OCI-LY1 (cell line): Measurements from ENCODE around the gene SLC19A1.

Experiments used
- EZH2 ChIP-seq: fragments of 200-600 bp; sonication (generic), shearing (Covaris generic); IDR thresholded peaks from 2 replicates; pipeline ENCODE4 v1.8.0; 2017; ENCODE audit warnings: borderline replicate concordance, mixed run types, mild to moderate bottlenecking, antibody characterized with exemption, low read length, moderate library complexity, mixed read lengths
- TF ChIP-seq, protein P1 (sequence below): fragments of 200-600 bp; sonication (generic), shearing (Covaris generic); IDR thresholded peaks from 2 replicates; pipeline ENCODE4 v1.5.1; 2017; ENCODE audit warnings: mild to moderate bottlenecking, antibody characterized with exemption, low read length, moderate library complexity, mixed read lengths

DNA sequence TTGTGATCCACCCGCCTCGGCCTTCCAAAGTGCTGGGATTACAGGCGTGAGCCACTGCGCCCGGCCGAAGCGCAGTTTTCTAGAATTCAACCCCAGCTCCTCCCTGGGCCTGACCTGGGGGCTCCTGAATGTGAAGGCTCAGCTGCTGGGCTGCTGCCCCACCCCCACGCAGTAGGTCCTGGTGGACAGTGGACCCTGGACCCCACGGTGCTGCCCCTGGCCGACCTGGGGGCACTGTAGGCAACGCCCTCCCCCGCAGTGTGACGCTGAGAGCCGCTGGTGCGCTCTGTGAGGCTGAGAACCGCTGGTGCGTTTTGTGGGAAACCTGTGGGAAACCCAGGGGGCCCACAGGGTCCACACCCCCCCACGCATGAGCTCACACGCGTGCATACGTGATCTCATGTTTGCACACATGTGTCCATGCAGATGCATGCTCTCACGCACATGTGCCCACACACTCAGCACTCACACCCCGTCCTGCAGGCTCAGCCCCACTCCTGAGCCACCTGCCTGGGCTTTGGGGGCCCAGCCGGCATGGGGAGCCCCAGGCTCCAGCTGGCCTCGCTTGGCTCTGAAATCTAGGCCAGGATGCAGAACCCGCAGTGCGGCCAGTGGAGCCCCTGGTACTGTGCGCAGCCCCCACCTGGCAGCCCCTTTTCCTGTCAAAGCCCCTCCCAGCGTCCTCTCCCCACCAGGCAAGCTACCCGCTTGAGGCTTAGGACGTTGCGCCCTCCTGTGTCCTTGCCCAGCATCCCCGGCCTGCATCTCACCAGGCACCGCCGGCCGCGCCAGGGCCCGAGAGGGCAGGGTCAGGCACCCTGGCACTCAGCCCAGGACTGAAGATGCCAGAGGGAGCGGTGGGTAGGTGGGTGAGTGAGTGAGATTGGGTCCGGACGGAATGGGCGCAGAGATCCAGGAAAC is 69.5 kb downstream of the SLC19A1 start:
- TF ChIP-seq, protein P1, sequence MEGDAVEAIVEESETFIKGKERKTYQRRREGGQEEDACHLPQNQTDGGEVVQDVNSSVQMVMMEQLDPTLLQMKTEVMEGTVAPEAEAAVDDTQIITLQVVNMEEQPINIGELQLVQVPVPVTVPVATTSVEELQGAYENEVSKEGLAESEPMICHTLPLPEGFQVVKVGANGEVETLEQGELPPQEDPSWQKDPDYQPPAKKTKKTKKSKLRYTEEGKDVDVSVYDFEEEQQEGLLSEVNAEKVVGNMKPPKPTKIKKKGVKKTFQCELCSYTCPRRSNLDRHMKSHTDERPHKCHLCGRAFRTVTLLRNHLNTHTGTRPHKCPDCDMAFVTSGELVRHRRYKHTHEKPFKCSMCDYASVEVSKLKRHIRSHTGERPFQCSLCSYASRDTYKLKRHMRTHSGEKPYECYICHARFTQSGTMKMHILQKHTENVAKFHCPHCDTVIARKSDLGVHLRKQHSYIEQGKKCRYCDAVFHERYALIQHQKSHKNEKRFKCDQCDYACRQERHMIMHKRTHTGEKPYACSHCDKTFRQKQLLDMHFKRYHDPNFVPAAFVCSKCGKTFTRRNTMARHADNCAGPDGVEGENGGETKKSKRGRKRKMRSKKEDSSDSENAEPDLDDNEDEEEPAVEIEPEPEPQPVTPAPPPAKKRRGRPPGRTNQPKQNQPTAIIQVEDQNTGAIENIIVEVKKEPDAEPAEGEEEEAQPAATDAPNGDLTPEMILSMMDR = no peak
- no peak for TF ChIP-seq EZH2
